ENCODE measurements around the gene R3HDM2.

The R3HDM2 gene

DNA sequence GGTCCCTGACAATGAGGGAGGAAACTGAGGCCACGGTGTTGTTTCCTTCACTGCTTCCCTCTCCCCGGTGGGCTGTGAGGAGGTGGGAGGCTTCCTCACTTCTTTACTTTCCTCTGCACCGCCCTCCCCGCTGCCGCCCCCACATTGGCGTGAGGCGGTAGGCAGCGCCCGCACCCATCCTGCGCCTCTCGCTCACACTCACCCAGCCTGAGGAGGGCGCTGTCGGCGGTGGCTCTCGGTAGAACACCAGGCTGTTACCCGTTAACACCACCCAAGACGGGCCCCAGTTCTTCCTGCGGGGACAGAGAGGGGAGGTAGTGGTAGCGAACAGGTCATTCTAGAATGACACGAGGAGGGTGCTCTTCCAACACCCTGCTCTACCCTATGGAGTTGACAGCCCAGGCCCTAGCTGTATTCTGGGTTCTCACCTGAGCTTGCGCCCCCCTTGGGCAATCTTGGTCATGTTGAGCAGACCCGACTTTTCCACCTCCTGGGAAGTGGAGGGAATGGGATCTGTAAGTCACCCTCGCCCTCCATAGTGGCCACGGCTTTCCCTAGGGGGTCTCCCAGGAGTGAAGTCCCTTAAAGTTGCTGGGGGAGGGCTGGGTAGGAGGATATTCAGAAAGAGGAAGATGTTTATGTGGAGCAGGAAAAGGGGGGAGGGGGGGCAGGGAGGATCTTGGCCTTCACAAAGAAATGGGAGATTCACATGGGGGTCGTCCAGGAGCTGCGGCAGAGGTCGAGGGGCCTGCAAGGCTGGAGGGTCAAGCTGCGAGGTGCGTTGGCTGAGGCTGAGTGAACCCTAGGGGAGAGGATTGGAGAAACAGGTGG is 45.5 kb upstream of the R3HDM2 start:
- H3K27ac Mint-ChIP-seq: no peak overlapping the region
- no peaks in the 10 kb centered on the region for H3K9me3 Mint-ChIP-seq
- H3K36me3 Mint-ChIP-seq (ENCODE audit: low read depth): no peaks in the 10 kb centered on the region
- peaks cover 43% of the 10 kb centered on the region for H3K4me1 Mint-ChIP-seq
- H3K27me3 Mint-ChIP-seq (ENCODE audit: low read depth, poor library complexity): peaks cover 99% of the 10 kb centered on the region
- TF ChIP-seq, protein P1, sequence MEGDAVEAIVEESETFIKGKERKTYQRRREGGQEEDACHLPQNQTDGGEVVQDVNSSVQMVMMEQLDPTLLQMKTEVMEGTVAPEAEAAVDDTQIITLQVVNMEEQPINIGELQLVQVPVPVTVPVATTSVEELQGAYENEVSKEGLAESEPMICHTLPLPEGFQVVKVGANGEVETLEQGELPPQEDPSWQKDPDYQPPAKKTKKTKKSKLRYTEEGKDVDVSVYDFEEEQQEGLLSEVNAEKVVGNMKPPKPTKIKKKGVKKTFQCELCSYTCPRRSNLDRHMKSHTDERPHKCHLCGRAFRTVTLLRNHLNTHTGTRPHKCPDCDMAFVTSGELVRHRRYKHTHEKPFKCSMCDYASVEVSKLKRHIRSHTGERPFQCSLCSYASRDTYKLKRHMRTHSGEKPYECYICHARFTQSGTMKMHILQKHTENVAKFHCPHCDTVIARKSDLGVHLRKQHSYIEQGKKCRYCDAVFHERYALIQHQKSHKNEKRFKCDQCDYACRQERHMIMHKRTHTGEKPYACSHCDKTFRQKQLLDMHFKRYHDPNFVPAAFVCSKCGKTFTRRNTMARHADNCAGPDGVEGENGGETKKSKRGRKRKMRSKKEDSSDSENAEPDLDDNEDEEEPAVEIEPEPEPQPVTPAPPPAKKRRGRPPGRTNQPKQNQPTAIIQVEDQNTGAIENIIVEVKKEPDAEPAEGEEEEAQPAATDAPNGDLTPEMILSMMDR (IDR thresholded peaks at IDR 0.05): peak; percentile 15
- no peak for DNase-seq
- peak overlapping the region; percentile 61 for H3K4me3 Mint-ChIP-seq

DNA sequence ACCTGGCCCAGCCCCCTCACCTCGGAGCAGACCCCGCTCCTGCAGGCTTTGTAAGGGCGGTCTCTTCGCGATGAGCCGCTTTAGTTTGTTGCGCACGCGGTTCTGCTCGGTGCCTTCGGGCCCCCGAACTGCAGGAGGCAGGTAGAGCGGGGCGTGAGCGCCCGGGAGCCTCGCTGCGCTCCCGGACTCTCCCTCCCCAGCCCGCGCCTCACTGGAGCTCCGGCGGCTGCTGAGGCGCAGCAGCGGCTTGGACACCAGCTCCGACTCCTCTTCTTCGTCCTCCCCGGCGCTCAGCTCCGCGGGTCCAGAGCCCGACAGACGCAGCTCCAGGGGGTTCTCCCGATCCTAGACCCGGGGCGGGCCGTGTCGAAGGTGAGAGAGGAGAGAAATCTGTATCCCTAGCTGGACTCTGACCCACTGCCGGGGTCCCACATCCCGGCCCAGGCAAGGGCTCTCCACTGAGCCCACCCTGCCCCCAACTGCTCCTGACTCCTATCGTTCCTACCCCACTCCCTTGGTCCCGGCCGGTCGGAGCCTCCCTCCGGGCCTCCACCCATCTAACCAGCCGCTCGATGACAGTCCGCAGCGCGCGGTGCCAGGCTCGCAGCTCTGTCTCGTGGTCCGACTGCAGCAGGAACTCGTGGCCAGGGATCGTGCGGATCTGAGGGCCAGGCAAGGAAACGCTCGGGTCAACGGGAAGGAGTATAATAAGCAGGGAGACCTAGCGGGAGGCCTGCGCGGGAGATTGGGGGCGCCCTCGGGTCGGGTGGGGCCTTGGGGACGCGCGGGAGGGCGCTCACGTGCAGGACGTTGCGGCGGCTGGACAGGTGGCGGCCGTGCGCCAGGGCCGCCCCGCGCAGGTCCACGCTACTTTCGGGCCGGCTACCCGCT is 44.7 kb upstream of the R3HDM2 start:
- TF ChIP-seq, protein P1 (IDR thresholded peaks at IDR 0.05): no peak
- Mint-ChIP-seq H3K36me3 (ENCODE audit: low read depth) (no peaks in the 10 kb centered on the region), H3K4me1 (peaks cover 42% of the 10 kb centered on the region), H3K27ac (no peak overlapping the region), H3K4me3 (peak overlapping the region; percentile 79), H3K27me3 (ENCODE audit: low read depth, poor library complexity) (peaks cover 96% of the 10 kb centered on the region), H3K9me3 (no peaks in the 10 kb centered on the region)
- peak; percentile 57 for DNase-seq

DNA sequence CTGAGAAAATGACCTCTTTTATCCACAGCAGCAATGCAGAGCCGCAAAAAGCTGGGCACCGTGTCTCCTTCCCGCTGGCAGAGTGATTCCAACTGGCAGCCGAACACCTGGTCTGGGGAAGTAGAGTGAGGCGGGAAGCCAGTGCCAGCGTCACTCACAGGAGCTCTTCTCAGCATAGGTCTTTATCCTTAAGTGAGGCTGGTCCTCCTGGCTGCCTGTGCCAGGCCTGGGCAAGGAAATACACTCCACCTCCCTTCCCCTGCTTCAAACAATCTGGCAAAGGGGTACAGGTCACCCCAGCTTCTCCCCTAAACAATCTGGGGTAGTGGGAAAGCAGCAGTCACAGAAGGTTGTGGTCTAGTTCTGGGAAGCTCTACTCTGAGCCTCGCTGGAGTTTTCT is 44.0 kb upstream of the R3HDM2 start:
- Mint-ChIP-seq H3K9me3 (no peaks in the 10 kb centered on the region), H3K27ac (no peak overlapping the region), H3K4me3 (peak overlapping the region; percentile 3), H3K36me3 (ENCODE audit: low read depth) (no peaks in the 10 kb centered on the region), H3K4me1 (peaks cover 42% of the 10 kb centered on the region), H3K27me3 (ENCODE audit: low read depth, poor library complexity) (peaks cover 91% of the 10 kb centered on the region)
- TF ChIP-seq, protein P1 (IDR thresholded peaks at IDR 0.05): no peak
- no peak for DNase-seq

DNA sequence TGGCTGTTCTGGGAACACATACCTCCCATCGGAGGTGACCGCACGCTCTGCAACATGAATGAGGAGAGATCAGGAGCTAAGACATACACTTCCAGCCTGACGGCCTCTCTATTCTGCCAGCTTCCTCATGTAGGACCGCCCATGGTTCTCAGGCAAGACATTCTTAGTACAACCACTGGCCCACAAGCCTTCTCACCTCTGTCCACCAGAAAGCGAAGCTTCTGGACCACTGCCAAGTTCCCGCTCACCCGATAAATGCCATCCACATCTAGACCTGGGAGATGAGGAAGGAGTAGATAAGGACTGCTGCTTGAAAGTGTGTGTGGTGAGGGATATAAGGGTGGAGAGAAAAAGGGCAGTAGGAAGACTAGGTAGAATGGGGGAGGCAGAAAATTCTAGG is 43.6 kb upstream of the R3HDM2 start:
- peak overlapping the region; percentile 3 for H3K4me3 Mint-ChIP-seq
- H3K27me3 Mint-ChIP-seq (ENCODE audit: low read depth, poor library complexity): peaks cover 91% of the 10 kb centered on the region
- no peaks in the 10 kb centered on the region for H3K9me3 Mint-ChIP-seq
- DNase-seq: no peak
- TF ChIP-seq, protein P1 (IDR thresholded peaks at IDR 0.05): no peak
- H3K4me1 Mint-ChIP-seq: peaks cover 41% of the 10 kb centered on the region
- H3K27ac Mint-ChIP-seq: no peak overlapping the region
- H3K36me3 Mint-ChIP-seq (ENCODE audit: low read depth): no peaks in the 10 kb centered on the region

DNA sequence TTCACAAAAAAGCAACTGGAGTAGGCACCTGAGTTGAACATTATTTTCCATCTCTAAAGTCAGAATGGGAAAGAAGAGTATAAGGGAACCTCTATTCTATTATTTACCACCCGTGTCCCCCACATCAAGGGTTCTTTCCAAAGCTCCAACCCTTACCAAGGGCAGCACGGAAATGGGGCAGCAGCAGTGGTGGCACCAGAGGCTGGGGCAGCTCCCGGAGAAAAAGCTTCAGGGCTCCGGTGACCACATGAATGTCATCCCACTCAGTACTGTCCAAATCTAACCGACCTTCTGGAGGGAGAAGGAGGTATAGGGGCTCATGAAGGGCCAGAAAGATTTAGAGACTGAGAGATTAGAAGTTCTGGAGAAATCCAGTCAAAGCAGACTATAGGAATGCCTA is 43.0 kb upstream of the R3HDM2 start:
- H3K27ac Mint-ChIP-seq: no peak overlapping the region

More for the DNA sequence above, 43.0 kb upstream of the R3HDM2 start:
- no peak for DNase-seq
- Mint-ChIP-seq H3K9me3 (no peaks in the 10 kb centered on the region), H3K36me3 (ENCODE audit: low read depth) (no peaks in the 10 kb centered on the region), H3K4me1 (peaks cover 38% of the 10 kb centered on the region), H3K27me3 (ENCODE audit: low read depth, poor library complexity) (peaks cover 90% of the 10 kb centered on the region), H3K4me3 (no peak overlapping the region)
- TF ChIP-seq, protein P1 (IDR thresholded peaks at IDR 0.05): no peak
